Hepatocyte (in vitro differentiated cells): ENCODE results near the gene CDK5R2. TPM values are rescaled to one million over a fixed set of nuclear protein-coding genes. Genes with fewer than 3 reads are reported as not detected.

Experiments
- DNase-seq: peaks from one replicate; pipeline ENCODE4 v3.0.0-alpha.2; 2016; ENCODE audit warnings: low spot score
- H2AFZ ChIP-seq: fragments of 200-600 bp; sonication (generic); 2 replicates; pipeline ENCODE4 v1.6.0; 2016; ENCODE audit warnings: antibody characterized with exemption, mild to moderate bottlenecking
- H3K27ac ChIP-seq: fragments of 200-600 bp; sonication (generic); 2 replicates; pipeline ENCODE4 v1.5.1; 2016; ENCODE audit warnings: mild to moderate bottlenecking
- H3K27me3 ChIP-seq: fragments of 200-600 bp; sonication (generic); 2 replicates; pipeline ENCODE4 v1.6.1; 2016
- H3K36me3 ChIP-seq: fragments of 200-600 bp; sonication (generic); replicated peaks from 2 replicates; pipeline ENCODE4 v1.5.1; 2016; ENCODE audit warnings: low read depth; ENCODE audit not compliant: insufficient read depth
- H3K4me1 ChIP-seq: fragments of 200-600 bp; sonication (generic); 2 replicates; pipeline ENCODE4 v1.5.1; 2016; ENCODE audit warnings: mild to moderate bottlenecking, moderate library complexity; ENCODE audit not compliant: insufficient read depth
- H3K4me2 ChIP-seq: fragments of 200-600 bp; sonication (generic); 2 replicates; pipeline ENCODE4 v1.6.0; 2016
- H3K4me3 ChIP-seq: fragments of 200-600 bp; sonication (generic); 2 replicates; pipeline ENCODE4 v1.5.1; 2016; ENCODE audit warnings: mild to moderate bottlenecking
- H3K79me2 ChIP-seq: fragments of 200-600 bp; sonication (generic); 2 replicates; pipeline ENCODE4 v1.6.0; 2017; ENCODE audit warnings: mild to moderate bottlenecking
- H3K9me2 ChIP-seq: fragments of 200-600 bp; sonication (generic); replicated peaks from 2 replicates; pipeline ENCODE4 v1.6.0; 2017; ENCODE audit warnings: mild to moderate bottlenecking; ENCODE audit not compliant: insufficient read depth
- H3K9me3 ChIP-seq: fragments of 200-600 bp; sonication (generic); 2 replicates; pipeline ENCODE4 v1.5.1; 2016; ENCODE audit warnings: low read depth, mild to moderate bottlenecking
- H4K20me1 ChIP-seq: fragments of 200-600 bp; sonication (generic); 2 replicates; pipeline ENCODE4 v1.6.0; 2016; ENCODE audit warnings: mild to moderate bottlenecking; ENCODE audit not compliant: insufficient read depth, poor library complexity, severe bottlenecking
- EZH2 ChIP-seq: fragments of 200-600 bp; sonication (generic); IDR thresholded peaks from 2 replicates; pipeline ENCODE4 v1.6.1; 2016; ENCODE audit warnings: antibody characterized with exemption, mild to moderate bottlenecking, borderline replicate concordance
- EZH2phosphoT487 ChIP-seq: fragments of 200-600 bp; sonication (generic); IDR thresholded peaks from one replicate; pipeline ENCODE4 v1.6.1; 2018; ENCODE audit warnings: antibody characterized with exemption, mild to moderate bottlenecking, low read depth, moderate library complexity; ENCODE audit not compliant: unreplicated experiment, severe bottlenecking
- WGBS: methylation state at CpG from one replicate; pipeline ENCODE4 v1.1.6; 2016; ENCODE audit warnings: low lambda C conversion rate; ENCODE audit errors: missing lambda C conversion rate; 5-methylcytosine and 5-hydroxymethylcytosine counted together
- polyA plus RNA-seq: library from polyadenylated mRNA; unstranded; fragments of >200 nt; fragmentation: Nextera tagmentation; extraction: Ambion mirVana; gene quantifications from 2 replicates; pipeline ENCODE4 v1.2.1, GENCODE V29; 2016
- total RNA-seq: library from RNA; depleted of rRNA; stranded (reverse); fragments of >200 nt; gene quantifications from 2 replicates; pipeline ENCODE4 v1.2.3, GENCODE V29; 2014
- TF ChIP-seq, protein P1 (sequence below): fragments of 200-600 bp; sonication (generic); IDR thresholded peaks from 2 replicates; pipeline ENCODE4 v1.5.1; 2016; ENCODE audit warnings: antibody characterized with exemption, mild to moderate bottlenecking; ENCODE audit not compliant: poor library complexity

Gene CDK5R2
- total and polyA plus RNA-seq, 2 experiments from 2014 or later = 0.37 TPM; not detected in 1

DNA sequence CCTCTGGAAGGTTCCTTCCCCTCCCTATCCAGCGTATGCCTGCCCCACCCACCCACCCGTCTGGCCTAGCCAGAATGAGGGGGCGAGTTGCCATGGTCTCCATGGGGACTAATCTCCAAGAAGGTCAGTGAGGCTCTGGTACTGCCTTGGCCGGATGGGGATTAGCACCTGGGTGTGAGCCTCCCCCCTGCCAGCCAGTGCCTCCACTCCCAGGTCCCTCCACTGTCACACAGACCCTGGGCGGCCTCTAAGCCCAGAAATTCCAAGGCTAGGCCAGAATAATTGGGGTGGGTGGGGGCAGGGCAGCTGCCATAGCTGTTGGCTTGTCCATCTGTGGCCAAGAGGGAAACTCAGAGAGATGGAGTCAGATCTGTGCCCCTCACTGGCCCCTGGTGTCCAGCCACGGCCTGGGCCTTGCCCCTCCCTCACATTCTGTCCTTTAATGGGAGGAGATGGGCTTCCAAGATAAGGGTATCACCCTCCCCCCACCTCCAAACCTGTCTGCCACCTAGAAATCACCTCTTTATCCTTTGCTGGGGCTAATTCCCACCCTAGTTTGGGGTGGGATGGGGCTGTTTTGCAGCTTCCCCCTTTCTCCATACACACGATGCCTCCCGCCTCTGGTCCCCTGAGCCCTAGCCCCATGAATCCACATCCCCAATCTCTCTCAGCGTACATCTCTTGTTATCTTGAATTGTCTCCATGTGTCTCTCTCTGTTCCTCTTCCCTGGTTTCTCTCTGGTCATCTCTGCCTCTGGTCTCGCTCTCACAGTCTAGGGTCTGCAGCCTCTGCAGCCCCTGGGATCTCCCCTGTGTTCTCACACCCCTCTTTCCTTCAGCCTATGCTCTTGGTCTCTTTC lies 39.8 kb downstream of the CDK5R2 start:
- Histone ChIP-seq H3K4me3 (no peak overlapping the region), H2AFZ (no peak overlapping the region), H3K27me3 (peaks cover 84% of the 10 kb centered on the region), H3K4me2 (no peak overlapping the region), H3K4me1 (peaks cover 17% of the 10 kb centered on the region), H3K79me2 (no peaks in the 10 kb centered on the region), H3K9me3 (no peaks in the 10 kb centered on the region), H3K9me2 (no peaks in the 10 kb centered on the region), H3K36me3 (no peaks in the 10 kb centered on the region), H3K27ac (no peak overlapping the region), H4K20me1 (no peaks in the 10 kb centered on the region)
- no peak for DNase-seq
- 44% methylated on average over 9 of the region's 10 CpGs for WGBS
- TF ChIP-seq, protein P1, sequence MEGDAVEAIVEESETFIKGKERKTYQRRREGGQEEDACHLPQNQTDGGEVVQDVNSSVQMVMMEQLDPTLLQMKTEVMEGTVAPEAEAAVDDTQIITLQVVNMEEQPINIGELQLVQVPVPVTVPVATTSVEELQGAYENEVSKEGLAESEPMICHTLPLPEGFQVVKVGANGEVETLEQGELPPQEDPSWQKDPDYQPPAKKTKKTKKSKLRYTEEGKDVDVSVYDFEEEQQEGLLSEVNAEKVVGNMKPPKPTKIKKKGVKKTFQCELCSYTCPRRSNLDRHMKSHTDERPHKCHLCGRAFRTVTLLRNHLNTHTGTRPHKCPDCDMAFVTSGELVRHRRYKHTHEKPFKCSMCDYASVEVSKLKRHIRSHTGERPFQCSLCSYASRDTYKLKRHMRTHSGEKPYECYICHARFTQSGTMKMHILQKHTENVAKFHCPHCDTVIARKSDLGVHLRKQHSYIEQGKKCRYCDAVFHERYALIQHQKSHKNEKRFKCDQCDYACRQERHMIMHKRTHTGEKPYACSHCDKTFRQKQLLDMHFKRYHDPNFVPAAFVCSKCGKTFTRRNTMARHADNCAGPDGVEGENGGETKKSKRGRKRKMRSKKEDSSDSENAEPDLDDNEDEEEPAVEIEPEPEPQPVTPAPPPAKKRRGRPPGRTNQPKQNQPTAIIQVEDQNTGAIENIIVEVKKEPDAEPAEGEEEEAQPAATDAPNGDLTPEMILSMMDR = no peak
- TF ChIP-seq EZH2phosphoT487 (no peak), EZH2 (no peak)

DNA sequence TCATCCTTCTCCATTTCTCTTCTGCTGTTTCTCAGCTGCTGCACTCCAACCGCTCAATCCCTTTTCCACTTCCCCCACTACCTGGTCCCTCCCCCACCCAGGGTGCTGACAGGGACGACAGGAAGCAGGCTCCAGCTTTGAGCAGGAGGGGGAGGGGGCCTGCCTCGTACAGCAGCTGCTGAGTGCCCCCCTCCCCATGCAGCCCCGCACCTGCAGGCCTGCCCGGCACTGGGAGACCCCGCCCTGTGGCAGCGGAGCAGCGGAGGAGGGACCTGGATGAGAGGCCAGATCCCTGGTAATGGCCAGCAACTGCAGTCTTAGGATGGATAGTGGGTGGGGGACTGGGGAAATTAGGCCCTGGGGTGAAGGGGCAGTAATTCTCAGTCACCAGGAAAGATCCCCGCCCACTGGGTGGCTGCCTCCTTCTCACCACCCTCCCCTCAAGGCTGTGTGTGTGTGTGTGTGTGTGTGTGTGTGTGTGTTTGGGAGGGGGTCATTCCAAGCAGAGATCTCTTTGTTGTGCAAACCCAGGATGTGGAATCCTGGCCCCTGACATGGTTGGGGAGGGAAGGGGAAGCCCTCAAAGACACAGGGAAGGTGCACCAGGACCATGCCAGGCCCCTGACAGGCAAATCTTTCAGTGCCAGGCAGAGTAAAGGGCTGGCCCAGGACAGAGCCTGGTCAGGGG lies 40.6 kb downstream of the CDK5R2 start:
- no peak overlapping the region for H2AFZ ChIP-seq
- no peaks in the 10 kb centered on the region for H3K9me2 ChIP-seq
- H3K27me3 ChIP-seq = peaks cover 84% of the 10 kb centered on the region
- H3K79me2 ChIP-seq = no peaks in the 10 kb centered on the region
- H3K27ac ChIP-seq = no peak overlapping the region
- H4K20me1 ChIP-seq = no peaks in the 10 kb centered on the region
- WGBS = 14% methylated on average over 7 of the region's 9 CpGs
- H3K4me3 ChIP-seq = no peak overlapping the region
- no peaks in the 10 kb centered on the region for H3K36me3 ChIP-seq
- DNase-seq = peak; percentile 40
- H3K4me1 ChIP-seq = peaks cover 17% of the 10 kb centered on the region
- no peaks in the 10 kb centered on the region for H3K9me3 ChIP-seq
- H3K4me2 ChIP-seq = no peak overlapping the region
- TF ChIP-seq, protein P1 = no peak
- no peak for TF ChIP-seq EZH2

GRCh38 chr2:219000569-219000960 lies 41.1 kb downstream of the CDK5R2 start:
- H3K79me2 ChIP-seq = no peaks in the 10 kb centered on the region
- no peaks in the 10 kb centered on the region for H3K36me3 ChIP-seq
- no peak for DNase-seq
- no peaks in the 10 kb centered on the region for H3K9me2 ChIP-seq
- no peak for TF ChIP-seq EZH2
- TF ChIP-seq, protein P1 = no peak
- no peak for TF ChIP-seq EZH2phosphoT487
- no peaks in the 10 kb centered on the region for H4K20me1 ChIP-seq
- peaks cover 84% of the 10 kb centered on the region for H3K27me3 ChIP-seq
- peaks cover 17% of the 10 kb centered on the region for H3K4me1 ChIP-seq
- H3K27ac ChIP-seq = no peak overlapping the region
- H3K9me3 ChIP-seq = no peaks in the 10 kb centered on the region
- H3K4me3 ChIP-seq = no peak overlapping the region
- peak overlapping the region; percentile 93 for H3K4me2 ChIP-seq
- 28% methylated on average over 8 of the region's 8 CpGs for WGBS
- H2AFZ ChIP-seq = no peak overlapping the region
